Keratinocyte (primary cell): ENCODE measurements around the gene LARGE1.

Experiments
- EZH2 ChIP-seq: IDR thresholded peaks from one replicate; pipeline ENCODE4 v1.6.1; 2012; ENCODE audit warnings: inconsistent platforms, mild to moderate bottlenecking, low read length, moderate library complexity
- TF ChIP-seq, protein P1 (sequence below), 3 experiments: IDR thresholded peaks in 1 of 3; conservative IDR thresholded peaks in 1 of 3; optimal IDR thresholded peaks in 1 of 3; 2 replicates in 2 of 3; 3 replicates in 1 of 3; pipeline versions ENCODE3 to v1.5.1; 2011; ENCODE audit warnings: low read length in 3 of 3, mild to moderate bottlenecking in 3 of 3, moderate library complexity in 2 of 3, control low read depth in 1 of 3, inconsistent platforms in 1 of 3; ENCODE audit not compliant: insufficient read depth in 2 of 3; ENCODE audit errors: extremely low read depth in 1 of 3

- TF ChIP-seq, protein P1, sequence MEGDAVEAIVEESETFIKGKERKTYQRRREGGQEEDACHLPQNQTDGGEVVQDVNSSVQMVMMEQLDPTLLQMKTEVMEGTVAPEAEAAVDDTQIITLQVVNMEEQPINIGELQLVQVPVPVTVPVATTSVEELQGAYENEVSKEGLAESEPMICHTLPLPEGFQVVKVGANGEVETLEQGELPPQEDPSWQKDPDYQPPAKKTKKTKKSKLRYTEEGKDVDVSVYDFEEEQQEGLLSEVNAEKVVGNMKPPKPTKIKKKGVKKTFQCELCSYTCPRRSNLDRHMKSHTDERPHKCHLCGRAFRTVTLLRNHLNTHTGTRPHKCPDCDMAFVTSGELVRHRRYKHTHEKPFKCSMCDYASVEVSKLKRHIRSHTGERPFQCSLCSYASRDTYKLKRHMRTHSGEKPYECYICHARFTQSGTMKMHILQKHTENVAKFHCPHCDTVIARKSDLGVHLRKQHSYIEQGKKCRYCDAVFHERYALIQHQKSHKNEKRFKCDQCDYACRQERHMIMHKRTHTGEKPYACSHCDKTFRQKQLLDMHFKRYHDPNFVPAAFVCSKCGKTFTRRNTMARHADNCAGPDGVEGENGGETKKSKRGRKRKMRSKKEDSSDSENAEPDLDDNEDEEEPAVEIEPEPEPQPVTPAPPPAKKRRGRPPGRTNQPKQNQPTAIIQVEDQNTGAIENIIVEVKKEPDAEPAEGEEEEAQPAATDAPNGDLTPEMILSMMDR (optimal IDR thresholded peaks at IDR 0.05 in 1 of 3, IDR thresholded peaks at IDR 0.05 in 1 of 3, conservative IDR thresholded peaks at IDR 0.05 in 1 of 3; ENCODE audit: extremely low read depth in 1 of 3, insufficient read depth in 2 of 3, low read length in 3 of 3), result no peak
- TF ChIP-seq EZH2, result no peak
Measured at GRCh38 chr22:33964121-33964520, 43.8 kb upstream of the LARGE1 start.
